ENCODE data around the gene FBXO31. TPM values are rescaled to one million over a fixed set of nuclear protein-coding genes. Genes with fewer than 3 reads are reported as not detected.
A peak's percentile ranks its signal among the peaks of the same experiment; 100 is the strongest.

The FBXO31 gene
- total RNA-seq, 1 donor from 2014 or later, result 30.6 TPM

DNA sequence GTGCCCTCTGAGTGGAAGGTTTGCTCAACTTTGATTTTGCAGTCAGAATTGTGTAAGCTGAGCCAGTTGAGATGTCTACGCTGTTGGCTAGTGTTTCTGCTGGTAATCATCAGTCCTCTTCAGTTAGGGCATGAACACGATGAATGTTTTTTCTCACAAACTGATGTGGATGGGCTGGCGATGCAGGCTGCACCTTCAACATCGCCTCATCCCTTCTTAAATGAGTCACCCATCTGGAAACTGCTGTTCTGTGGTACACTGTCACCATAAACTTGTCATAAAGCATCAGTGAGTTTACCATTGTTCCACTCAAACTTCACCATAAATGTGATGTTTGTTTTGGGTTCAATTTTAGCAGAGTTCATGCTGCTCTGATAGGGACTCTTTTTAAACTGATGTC lies 74.8 kb downstream of the FBXO31 start:
- DNase-seq (ENCODE audit: low spot score), result no peak
- TF ChIP-seq, protein P1, sequence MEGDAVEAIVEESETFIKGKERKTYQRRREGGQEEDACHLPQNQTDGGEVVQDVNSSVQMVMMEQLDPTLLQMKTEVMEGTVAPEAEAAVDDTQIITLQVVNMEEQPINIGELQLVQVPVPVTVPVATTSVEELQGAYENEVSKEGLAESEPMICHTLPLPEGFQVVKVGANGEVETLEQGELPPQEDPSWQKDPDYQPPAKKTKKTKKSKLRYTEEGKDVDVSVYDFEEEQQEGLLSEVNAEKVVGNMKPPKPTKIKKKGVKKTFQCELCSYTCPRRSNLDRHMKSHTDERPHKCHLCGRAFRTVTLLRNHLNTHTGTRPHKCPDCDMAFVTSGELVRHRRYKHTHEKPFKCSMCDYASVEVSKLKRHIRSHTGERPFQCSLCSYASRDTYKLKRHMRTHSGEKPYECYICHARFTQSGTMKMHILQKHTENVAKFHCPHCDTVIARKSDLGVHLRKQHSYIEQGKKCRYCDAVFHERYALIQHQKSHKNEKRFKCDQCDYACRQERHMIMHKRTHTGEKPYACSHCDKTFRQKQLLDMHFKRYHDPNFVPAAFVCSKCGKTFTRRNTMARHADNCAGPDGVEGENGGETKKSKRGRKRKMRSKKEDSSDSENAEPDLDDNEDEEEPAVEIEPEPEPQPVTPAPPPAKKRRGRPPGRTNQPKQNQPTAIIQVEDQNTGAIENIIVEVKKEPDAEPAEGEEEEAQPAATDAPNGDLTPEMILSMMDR (IDR thresholded peaks at IDR 0.05), result no peak
- Mint-ChIP-seq H3K9me3 (ENCODE audit: low read depth) (no peaks in the 10 kb centered on the region), H3K4me1 (ENCODE audit: low read depth) (no peaks in the 10 kb centered on the region), H3K27me3 (ENCODE audit: low read depth) (no peaks in the 10 kb centered on the region), H3K36me3 (ENCODE audit: low read depth) (peaks cover 1% of the 10 kb centered on the region), H3K27ac (ENCODE audit: unreplicated experiment) (no peak overlapping the region), H3K4me3 (ENCODE audit: unreplicated experiment) (no peak overlapping the region)

DNA sequence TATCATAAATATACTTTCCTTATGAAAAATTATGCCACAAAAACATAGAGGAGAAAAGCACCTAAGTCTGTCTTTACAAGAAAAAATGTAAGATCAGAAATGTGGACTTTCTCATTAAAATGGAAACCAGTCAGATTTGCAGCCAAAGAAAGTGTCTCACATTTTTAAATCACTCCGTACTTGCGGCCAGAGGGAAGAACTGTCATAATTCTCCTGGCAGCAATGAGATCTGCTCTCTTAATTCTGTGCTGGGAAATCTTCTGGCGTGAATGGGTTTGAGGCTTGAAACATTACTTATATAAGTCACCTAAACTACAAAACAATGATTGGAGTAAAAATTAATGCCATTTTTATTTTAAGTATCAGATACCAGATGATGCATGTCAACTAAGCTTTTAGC lies 77.1 kb downstream of the FBXO31 start:
- H3K36me3 Mint-ChIP-seq (ENCODE audit: low read depth), result peaks cover 5% of the 10 kb centered on the region
- H3K4me3 Mint-ChIP-seq (ENCODE audit: unreplicated experiment), result no peak overlapping the region
- TF ChIP-seq, protein P1 (IDR thresholded peaks at IDR 0.05), result no peak
- no peaks in the 10 kb centered on the region for H3K9me3 Mint-ChIP-seq (ENCODE audit: low read depth)
- H3K27ac Mint-ChIP-seq (ENCODE audit: unreplicated experiment), result no peak overlapping the region
- DNase-seq (ENCODE audit: low spot score), result no peak
- H3K4me1 Mint-ChIP-seq (ENCODE audit: low read depth), result no peaks in the 10 kb centered on the region
- H3K27me3 Mint-ChIP-seq (ENCODE audit: low read depth), result no peaks in the 10 kb centered on the region

DNA sequence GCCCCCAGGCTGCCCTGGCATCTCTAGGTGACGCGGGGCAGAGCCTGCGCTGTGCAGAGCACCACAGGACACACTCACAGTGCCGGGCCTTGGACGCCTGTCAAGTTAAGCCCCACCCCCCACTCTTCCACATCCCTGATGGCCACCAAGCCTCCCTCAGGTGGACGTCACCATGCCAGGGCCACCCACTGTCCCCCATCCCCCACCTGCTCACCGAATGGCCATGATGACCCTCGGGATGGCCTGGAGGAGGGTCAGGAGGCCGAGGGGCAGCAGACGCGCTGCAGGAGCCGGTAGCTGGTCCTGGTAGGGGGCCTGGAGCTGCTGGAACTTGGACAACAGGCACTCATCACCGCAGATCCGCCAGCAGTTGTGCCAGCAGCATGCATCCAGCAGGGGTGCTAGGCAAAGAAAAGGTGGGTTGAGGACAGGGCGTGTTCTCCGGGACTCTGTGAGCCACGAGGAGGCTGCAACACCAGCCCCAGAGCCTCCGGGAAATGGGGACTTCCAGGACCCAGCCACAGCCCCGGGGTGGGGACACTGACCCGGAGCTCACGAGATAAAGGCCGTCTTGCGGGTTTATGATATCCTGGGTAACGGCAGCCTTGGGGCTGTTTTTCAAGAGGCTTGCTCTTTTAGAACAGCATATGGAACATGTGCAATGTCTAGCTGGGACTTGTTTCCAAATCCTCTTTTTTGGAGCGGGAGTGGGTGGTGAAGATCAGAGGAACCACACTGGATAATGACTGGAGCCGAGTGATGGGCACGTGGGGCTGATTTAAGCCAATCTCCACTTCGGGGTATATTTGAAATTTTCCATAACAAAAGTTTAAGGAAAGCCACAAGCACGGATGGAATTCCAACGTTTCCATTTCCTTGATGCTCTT lies 77.8 kb downstream of the FBXO31 start:
- Mint-ChIP-seq H3K27me3 (ENCODE audit: low read depth) (no peaks in the 10 kb centered on the region), H3K4me1 (ENCODE audit: low read depth) (no peaks in the 10 kb centered on the region), H3K4me3 (ENCODE audit: unreplicated experiment) (no peak overlapping the region), H3K36me3 (ENCODE audit: low read depth) (peaks cover 5% of the 10 kb centered on the region), H3K27ac (ENCODE audit: unreplicated experiment) (no peak overlapping the region), H3K9me3 (ENCODE audit: low read depth) (no peaks in the 10 kb centered on the region)
- DNase-seq (ENCODE audit: low spot score), result peak; percentile 88
- TF ChIP-seq, protein P1 (IDR thresholded peaks at IDR 0.05), result no peak

DNA sequence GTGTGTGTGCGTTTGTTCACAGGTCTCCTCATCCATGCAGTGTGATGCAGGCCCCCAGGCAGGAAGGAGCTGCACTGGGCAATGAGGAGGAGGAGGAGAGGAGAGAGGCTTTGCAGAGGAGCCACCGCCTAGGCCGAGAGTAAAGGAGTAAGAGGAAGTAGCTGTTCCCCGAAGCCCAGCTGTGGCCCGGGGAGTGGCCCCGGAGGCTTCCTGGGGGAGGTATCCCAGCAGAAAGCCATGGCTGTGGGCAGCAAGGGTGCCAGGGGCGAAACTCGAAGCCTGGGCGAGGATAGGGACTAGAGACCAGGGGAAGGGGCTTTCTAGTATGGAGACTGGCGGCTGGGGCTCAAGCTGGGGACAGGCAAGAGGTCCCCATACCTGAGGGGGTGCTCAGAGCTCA lies 78.6 kb downstream of the FBXO31 start:
- Mint-ChIP-seq H3K4me3 (ENCODE audit: unreplicated experiment) (no peak overlapping the region), H3K4me1 (ENCODE audit: low read depth) (no peaks in the 10 kb centered on the region), H3K27ac (ENCODE audit: unreplicated experiment) (no peak overlapping the region), H3K27me3 (ENCODE audit: low read depth) (no peaks in the 10 kb centered on the region), H3K9me3 (ENCODE audit: low read depth) (no peaks in the 10 kb centered on the region), H3K36me3 (ENCODE audit: low read depth) (peaks cover 5% of the 10 kb centered on the region)
- TF ChIP-seq, protein P1 (IDR thresholded peaks at IDR 0.05), result no peak
- peak; percentile 88 for DNase-seq (ENCODE audit: low spot score)

DNA sequence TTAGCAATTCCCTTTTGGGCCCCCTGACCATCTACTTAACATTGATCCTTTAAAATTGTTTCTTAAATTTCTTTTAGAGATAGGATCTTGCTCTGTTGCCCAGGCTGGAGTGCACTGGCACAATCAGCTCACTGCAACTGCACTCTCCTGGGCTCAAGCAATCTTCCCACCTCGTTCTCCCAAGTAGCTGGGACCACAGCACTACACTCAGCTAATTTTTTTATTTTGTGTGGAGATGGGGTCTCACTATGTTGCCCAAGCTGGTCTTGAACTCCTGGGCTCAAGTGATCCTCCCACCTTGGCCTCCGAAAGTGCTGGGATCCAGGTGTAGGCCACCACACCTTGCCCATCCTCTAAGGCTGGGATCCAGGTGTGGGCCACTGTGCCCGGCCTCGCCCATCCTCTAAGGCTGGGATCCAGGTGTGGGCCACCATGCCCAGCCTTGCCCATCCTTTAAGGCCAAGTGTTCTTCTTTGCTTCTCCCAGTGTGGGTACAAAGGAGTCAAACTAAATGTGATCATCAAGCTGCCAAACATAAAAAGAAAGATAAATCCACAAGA lies 79.5 kb downstream of the FBXO31 start:
- Mint-ChIP-seq H3K36me3 (ENCODE audit: low read depth) (peaks cover 5% of the 10 kb centered on the region), H3K4me1 (ENCODE audit: low read depth) (no peaks in the 10 kb centered on the region), H3K9me3 (ENCODE audit: low read depth) (no peaks in the 10 kb centered on the region), H3K27me3 (ENCODE audit: low read depth) (no peaks in the 10 kb centered on the region), H3K27ac (ENCODE audit: unreplicated experiment) (no peak overlapping the region), H3K4me3 (ENCODE audit: unreplicated experiment) (no peak overlapping the region)
- DNase-seq (ENCODE audit: low spot score), result no peak
- TF ChIP-seq, protein P1 (IDR thresholded peaks at IDR 0.05), result no peak
